GM21447 (cell line): ENCODE results near the gene AQP12A.
A peak's percentile ranks its signal among the peaks of the same experiment; 100 is the strongest.
"Not testable (repeated sequence)": the region's sequence is repeated elsewhere in the genome, so short reads cannot be mapped to it uniquely, and the experiment has no call there.

ENCODE experiments used
- ATAC-seq: cut with Tn5 transposase; IDR thresholded peaks from one replicate; pipeline ENCODE4 v1.9.1; 2021; ENCODE audit not compliant: unreplicated experiment

AQP12A gene

DNA sequence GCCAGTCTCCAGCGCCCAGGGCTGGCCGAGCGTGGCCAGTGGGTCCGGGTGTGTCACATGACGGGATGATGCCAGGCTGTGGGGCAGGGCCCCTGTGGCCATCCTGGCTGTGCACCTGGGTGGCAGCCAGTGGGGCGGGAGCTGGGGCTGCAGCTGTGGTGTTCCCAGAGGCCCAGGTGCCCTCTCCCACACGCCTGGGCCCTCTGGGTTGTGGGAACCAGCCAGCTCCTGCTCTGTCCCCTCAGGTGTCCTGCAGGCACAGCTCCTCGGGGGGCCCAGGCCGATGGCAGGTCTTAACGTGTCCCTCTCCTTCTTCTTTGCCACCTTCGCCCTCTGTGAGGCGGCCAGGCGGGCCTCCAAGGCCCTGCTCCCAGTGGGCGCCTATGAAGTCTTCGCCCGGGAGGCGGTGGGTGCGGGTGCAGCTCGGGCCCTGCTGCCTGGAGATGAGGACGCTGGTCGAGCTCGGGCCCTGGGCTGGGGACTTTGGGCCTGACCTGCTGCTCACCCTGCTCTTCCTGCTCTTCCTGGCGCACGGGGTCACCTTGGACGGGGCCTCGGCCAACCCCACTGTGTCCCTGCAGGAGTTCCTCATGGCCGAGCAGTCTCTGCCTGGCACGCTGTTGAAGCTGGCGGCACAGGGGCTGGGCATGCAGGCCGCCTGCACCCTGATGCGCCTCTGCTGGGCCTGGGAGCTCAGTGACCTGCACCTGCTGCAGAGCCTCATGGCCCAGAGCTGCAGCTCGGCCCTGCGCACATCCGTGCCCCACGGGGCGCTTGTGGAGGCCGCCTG, at the start of gene AQP12A:
TSS of gene AQP12A (plus strand) at position 236 of the 790 bp plus-strand sequence. CDS start at position 284, 48 bp downstream.
- ATAC-seq = not testable (repeated sequence)

DNA sequence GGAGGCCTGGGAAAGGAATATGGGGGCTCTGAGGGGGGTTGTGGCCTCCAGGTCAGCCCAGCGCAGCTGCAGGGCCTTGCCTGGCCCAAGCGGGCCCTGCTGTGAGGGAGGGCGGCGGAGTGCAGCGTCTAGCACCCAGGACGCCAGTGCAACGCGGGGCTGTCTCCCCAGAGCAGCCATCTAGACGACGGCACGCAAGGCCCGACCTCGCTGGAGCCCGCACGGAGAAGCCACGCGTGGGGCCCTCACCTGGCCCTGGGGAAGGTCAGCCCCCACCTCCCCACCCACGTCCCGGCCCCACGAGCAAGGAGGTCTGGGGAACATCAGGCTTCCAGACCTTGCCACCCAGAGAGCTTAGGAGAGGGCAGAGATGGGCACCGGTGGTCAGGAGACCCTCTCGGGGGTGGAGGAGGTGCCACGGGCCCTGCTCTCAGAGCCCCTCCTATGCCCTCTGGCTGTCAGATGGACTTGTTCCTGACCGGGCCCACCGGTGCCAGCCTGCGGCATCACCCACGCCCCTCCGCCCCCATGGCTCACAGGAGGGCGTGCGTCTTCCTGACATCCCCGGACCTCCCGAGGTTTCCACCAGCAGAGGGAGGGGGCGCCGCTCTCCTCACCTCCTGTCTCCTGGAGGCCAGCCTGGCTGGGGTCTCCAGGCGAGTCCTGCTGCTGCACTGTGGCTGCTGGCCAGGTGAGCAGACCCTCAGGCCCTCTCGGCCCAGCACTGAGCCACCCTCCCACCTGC, 49.4 kb upstream of the AQP12A start:
- no peak for ATAC-seq

- no peak for ATAC-seq
These were observed 48.9 kb upstream of the AQP12A start for GRCh38 chr2:240642806-240643092.

DNA sequence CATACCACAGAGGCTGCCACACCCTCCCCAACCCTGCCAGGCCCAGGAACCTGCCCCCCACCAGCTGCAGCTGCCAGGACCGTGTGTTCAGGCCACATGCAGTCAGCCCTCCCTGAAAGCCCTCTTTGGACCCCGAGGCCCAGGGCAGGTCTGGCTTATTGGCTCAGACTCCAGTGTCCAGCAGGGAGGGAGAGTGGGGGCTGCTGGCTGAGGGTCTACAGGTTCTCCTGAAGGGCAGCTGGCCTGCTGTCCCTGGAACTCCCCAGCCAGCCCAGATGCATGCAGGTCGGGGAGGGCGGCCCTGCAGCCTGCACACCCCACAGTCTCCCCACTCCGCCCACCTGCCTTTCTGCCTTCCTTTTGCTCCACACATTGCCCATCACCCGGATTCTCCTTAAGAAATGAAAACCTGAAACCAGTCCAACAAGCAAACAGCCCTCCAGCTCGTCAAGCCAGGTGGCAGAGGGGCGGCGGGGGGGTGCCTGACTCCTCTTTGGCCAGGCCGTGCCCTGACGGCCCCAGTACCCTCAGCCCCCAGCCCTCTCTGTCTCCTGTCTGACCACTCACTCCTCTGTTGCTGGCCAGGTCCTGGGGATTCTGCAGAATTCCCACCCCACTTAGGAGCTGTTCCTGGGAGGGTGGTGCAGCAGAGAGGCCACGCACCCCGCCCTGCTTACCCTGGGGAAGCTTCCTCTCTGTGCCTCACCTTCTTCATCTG, 48.4 kb upstream of the AQP12A start:
- ATAC-seq = no peak

DNA sequence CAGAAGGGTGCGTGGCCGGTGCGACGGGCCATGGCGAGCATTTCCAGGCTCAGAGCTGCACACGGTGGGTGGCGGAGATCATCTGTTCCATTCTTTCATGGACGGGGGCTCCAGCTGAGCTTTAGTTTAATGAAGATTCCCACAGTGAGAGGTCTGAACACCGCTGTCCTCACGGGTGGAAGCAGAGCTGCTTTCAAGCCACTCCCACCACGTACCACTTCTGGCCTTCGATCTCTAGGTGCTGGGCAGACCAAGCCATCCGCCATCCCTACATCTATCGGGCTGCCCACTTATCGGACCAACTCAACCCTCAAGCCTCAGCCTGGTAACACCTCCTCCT, 47.9 kb upstream of the AQP12A start:
- ATAC-seq = no peak

- ATAC-seq = no peak
These were observed 47.5 kb upstream of the AQP12A start for GRCh38 chr2:240644171-240644651.

DNA sequence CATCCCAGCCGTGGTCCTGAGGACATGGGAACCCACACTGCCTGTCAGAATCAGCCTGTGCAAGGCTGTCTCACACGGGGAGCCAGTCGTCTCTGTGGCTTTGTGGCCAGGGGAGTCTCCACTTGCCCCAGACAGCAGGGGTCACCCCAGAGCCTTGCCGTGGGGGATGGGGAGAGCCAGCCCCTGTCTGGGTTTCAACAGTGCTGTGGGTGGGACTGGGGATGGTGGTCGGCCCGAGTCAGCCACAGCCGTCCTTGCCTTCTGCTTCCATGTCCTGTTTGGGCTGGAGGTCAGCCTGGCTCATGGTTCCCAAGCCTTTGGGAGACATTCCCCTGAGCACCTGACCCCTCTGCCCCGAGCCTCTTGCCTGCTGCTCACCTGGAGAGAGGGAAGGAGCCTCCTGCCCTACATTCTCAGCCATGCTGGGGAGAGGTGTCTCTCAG, 46.8 kb upstream of the AQP12A start:
- no peak for ATAC-seq

GRCh38 chr2:240645346-240645745, 46.3 kb upstream of the AQP12A start:
- ATAC-seq = no peak

DNA sequence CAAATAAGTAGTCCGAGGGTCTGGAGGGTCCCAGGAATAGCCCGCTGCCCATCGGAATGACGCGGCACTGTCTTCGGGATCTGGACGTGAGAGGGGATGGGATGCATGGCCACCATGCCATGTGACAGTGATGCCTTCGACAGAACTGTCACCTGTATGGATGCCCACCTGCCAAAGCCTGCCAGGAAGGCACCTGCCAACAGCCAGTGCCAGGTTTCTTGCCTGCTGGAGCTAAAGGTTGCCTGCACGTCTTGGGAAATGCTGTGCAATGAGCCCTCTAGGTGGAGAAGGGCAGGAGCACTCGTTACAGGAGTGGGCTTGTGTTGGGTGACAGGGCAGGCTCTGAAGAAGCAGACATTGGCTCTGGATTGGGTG, 45.9 kb upstream of the AQP12A start:
- ATAC-seq = no peak

GRCh38 chr2:240646176-240646899, 45.3 kb upstream of the AQP12A start:
- no peak for ATAC-seq

GRCh38 chr2:240646900-240647502, 44.7 kb upstream of the AQP12A start:
- ATAC-seq = no peak

- ATAC-seq = no peak
These were observed 44.0 kb upstream of the AQP12A start for GRCh38 chr2:240647503-240648154.

- ATAC-seq = no peak
These were observed 43.5 kb upstream of the AQP12A start for GRCh38 chr2:240648155-240648649.

- no peak for ATAC-seq
These were observed 42.9 kb upstream of the AQP12A start for GRCh38 chr2:240648650-240649275.

DNA sequence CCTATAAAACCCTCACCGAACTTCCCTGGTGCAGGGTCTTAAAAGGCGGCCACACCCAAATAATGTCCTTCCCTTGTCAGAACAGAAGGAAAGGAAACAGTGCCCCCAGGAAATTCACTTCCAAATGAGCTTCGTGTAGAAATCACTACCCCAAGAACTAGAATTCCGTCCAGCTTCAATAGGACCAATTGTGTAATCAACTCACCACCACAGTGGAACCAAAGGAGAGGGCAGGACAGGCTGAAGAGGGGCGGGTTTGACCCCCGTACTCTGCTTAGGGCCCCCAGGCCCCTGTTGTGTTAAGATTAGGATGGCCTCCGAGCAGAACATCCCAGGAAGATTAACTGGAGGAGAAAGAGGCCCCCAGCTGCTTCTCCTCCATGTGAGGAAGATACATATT, 42.3 kb upstream of the AQP12A start:
- no peak for ATAC-seq

DNA sequence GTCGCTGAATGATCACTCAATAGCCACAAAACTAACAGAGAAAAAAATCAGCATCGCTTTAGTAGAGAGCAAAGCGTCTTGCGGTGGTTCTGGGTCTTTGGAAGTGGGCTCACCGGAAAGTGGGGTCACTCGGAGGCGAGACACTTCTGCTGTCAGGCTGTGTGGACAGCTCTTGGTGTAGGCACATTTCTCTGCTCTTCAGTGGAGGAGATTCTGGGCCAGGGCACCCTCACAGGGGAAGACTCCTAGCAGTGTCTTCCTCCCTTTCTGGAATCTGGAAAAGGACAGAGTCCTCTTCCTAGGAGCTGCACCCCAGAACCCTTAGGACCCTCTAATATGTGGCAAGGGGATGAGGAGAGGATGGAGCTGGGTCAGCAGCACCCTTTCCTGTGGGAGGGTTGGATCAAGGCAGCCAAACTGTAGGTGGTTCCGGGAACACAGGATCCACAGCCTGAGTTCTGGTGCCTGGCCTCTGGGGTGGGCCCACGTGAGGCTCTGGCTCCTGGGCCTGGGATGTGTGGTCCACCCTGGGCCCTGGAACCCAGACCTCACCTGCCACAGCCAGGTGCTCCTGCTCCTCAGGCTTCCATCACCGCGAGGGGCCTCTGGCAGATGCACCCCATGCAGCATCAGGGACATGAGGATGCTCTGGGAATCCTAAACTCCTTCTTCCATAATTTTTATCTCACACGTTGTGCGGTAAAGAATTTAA, 41.3 kb upstream of the AQP12A start:
- no peak for ATAC-seq

GRCh38 chr2:240651185-240651584, 40.5 kb upstream of the AQP12A start:
- no peak for ATAC-seq

DNA sequence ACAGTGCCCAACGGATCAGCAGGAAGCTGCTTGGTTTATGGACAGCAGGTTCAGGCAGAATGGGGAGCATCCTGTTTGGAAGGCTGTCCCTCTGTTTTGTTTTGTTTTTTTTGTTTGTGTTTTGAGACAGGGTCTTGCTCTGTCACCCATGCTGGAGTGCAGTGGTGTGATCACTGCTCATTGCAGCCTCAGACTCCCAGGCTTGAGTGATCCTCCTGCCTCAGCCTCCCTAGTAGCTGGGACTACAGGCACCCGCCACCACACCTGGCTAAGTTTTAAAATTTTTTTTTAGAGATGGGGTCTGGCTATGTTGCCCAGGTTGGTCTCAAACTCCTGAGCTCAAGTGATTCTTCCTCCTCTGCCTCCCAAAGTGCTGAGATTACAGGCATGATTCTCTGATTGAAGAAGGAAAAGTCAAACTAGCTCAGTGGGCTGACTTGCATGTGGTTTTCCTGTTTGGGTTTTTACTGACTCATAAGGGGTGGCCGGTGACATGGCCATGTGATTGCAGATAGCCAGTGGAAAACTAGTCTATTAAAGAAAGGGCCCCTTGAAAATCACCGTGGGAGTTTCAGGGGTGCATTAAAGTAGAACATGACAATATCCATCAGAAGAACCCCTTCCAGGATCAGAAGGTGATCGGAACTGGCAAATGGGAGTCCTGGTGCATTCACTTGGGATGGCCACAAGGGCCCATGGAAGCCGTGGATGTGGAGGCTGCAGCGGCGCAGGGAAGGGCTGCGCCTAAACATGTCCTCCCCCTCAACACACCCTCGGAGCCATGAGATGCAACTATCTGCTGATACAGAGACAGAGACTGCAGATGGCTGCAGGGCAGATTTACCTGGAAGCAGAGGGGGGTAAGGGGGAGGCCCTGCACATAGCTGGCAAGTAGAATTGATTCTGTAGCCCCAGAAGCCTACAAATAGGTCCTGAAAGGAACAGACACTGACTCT, 35.5 kb upstream of the AQP12A start:
- ATAC-seq = peak; percentile 72
